A549 treated with AZD9567 at 1 μM for 4 hours (cell line): ENCODE measurements around the gene CASP8AP2. TPM values are rescaled to one million over a fixed set of nuclear protein-coding genes. Genes with fewer than 3 reads are reported as not detected.

Experiments
- total RNA-seq: library from RNA; stranded (reverse); fragments of 200-300 nt; extraction: Qiagen RNA extraction; gene quantifications from 5 replicates; pipeline ENCODE4 v1.2.3, GENCODE V29; 2022; ENCODE audit not compliant: insufficient read depth

CASP8AP2 gene
- total RNA-seq = 4.9 to 9.6 TPM (median 7.0 TPM) in 5 replicates

DNA sequence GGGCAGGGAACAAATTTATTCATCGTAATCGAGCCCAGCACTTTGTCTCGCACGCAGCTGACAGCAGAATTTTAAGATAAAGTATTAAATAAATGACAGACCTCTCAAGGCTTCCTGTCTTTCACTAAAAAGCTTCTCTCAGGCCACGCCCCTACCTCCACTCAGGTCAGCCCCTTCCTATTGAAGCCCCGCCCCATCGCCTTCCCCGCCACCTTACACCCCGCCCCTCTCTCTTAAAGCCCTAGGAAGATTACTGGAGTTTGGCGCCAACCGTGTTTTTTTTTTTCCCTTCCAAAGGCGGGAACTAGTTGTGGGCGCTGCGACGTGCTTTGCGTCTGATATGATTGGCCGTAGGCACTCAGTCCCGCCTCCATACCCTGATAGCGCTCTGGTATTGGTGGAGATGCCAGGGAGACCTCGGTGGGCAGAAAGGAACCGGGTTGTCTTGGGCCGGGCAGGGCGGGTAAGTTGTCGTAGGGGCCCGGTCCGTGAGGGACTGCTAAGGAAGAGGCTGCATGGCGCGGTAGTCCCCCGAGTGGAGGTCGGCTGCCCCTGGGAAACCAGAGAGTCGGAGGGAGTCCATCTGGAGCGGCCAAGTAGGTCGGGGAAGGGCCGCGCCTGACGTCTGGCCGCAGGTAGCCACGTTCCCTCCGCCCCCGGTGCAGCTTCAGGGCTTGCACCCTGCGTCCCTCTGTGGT, at the start of gene CASP8AP2:
Gene CASP8AP2, plus strand, starts transcription at position 409 of the 698 bp plus-strand sequence.

DNA sequence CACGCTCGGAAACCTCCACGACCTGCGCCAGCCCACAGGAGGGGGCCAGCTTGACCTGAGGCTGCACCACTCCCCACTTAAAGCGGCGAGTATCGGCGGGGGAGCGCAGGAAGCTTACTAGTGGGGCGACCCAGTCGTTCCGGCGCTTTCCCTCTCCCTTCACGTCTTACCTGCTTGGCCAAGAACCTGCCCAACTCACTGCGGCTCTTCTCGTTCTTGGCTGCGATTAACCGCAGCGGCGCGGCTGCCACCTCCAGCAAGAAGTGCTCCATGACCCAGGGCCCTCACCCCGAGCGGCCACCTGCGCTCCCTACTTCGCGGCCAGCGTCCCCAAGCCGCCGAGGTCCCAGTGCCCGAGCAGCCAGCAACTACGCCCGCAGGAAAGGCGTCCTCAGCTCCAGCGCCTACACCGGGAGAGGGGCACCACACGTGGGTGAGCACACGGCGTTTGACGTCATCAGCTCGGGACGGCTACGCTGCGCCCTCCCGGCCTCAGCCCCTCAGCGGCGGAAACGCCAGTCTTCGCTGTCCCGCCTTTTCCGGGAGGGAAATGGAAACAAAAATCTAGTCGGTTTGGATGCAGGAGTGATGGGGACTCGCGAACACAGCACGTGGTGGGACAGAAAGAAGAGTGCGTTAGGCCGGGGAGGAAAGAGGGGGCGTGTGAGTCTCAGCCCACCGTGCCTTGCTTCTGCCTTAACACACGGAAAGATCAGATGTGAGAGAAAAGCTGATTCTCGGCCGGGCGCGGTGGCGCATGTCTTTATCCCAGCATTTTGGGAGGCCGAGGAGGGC, 10.1 kb upstream of the CASP8AP2 start, which contains the start of gene MDN1:
Gene MDN1, minus strand, starts transcription at position 459 of the 795 bp plus-strand sequence. Its CDS starts 187 bp downstream, at position 272.

GRCh38 chr6:89894169-89894568, 64.5 kb downstream of the CASP8AP2 start, which contains the start of gene GJA10:
Gene GJA10 (plus strand): TSS chr6:89894469. CDS start chr6:89894469, 0 bp downstream.

Other genes starting within 250 kb of the CASP8AP2 start
- 27.5 to 37.9 TPM (median 30.5 TPM) in 5 replicates for gene LYRM2, start 191.1 kb upstream of the CASP8AP2 start, total RNA-seq
- 12.2 to 13.6 TPM (median 12.8 TPM) in 5 replicates for gene MDN1, start 10.1 kb upstream of the CASP8AP2 start, total RNA-seq
- gene GJA10, start 64.6 kb downstream of the CASP8AP2 start, total RNA-seq = not detected in 5 replicates